GM21515 (cell line): ENCODE results near the gene THAP3.
"Not testable (repeated sequence)": the region's sequence is repeated elsewhere in the genome, so short reads cannot be mapped to it uniquely, and the experiment has no call there.

Source experiments
- ATAC-seq: cut with Tn5 transposase; IDR thresholded peaks from one replicate; pipeline ENCODE4 v1.9.1; 2021; ENCODE audit not compliant: unreplicated experiment

THAP3 gene

DNA sequence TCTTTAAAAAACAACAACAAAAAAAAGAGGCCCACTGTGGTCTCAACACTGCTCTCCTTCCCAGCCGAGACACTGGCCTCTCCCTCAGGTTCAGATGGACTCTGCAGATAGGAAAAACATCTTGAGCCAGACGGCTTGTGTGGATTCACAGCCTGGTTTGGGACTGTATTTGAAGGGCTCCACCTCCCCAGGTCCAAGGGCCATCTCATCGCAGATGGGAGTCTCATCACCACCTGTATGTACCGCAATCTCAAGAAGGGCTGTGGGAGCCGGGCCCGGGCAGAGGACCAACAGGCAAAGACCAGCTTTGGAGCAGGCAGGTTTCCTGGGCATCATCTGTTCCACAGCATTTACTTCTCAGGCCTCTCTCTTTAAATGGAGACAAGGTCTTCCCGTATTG, 34.6 kb upstream of the THAP3 start:
- ATAC-seq: no peak

DNA sequence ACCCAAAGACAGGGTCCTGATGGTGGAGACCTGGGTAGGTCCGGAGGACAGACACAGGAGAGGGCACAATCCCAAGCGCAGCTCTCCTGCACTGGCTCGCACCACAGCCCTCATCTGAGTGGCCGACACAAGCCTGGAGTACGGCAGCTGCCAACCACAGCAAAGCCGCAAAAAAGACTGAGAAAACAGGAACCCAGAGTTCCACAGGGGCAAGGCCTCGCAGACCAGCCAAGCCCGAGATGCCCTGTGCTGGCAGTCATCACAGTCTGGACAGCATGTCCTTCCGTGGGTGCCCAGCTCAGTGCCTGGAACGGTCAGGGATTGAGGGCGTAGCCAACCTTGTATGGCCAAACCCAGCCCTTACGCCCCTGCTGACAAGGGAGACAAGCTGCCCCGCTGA, 33.4 kb upstream of the THAP3 start:
- ATAC-seq: no peak

DNA sequence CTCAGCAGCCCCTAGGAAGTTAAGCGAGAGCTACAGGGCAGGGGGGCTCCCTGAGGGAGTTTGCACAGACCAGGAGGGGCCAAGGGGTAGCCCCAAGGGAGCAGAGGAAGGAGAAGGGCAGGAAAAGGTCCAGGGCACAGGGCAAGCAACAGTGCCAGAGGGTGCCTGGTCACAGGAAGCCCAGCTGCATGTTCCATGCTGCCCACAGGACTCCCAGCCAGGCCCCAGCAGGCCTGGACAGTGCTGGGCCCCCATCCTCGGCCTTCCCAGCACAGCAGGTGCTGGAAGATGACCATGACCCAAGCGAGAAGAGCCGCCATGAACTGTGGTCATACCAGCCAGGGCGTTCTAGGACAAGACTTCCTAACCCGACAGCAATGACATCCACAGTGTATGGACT, 33.0 kb upstream of the THAP3 start:
- no peak for ATAC-seq

DNA sequence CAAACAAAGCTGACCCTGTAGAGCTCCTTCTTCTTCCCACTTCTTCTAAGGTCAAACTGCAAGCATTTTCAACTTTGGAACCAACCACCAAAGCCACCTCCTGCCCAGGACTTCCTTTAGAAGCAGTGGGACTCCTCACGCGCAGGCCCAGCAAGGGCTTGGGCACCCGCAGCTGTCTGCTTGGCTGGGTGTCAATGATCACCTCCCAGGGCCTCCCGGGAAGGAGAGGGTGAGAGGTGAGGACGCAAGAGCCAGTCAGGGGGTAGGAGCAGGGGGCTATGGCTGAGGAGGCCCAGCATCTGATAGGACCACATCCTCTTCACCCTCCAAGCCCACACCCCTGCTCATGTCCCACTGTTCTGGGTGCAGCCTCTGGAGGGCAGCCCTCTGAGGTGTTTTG, 32.2 kb upstream of the THAP3 start:
- no peak for ATAC-seq

GRCh38 chr1:6592865-6593593, 31.6 kb upstream of the THAP3 start:
- ATAC-seq: no peak

GRCh38 chr1:6593810-6594209, 30.9 kb upstream of the THAP3 start:
- ATAC-seq: no peak

DNA sequence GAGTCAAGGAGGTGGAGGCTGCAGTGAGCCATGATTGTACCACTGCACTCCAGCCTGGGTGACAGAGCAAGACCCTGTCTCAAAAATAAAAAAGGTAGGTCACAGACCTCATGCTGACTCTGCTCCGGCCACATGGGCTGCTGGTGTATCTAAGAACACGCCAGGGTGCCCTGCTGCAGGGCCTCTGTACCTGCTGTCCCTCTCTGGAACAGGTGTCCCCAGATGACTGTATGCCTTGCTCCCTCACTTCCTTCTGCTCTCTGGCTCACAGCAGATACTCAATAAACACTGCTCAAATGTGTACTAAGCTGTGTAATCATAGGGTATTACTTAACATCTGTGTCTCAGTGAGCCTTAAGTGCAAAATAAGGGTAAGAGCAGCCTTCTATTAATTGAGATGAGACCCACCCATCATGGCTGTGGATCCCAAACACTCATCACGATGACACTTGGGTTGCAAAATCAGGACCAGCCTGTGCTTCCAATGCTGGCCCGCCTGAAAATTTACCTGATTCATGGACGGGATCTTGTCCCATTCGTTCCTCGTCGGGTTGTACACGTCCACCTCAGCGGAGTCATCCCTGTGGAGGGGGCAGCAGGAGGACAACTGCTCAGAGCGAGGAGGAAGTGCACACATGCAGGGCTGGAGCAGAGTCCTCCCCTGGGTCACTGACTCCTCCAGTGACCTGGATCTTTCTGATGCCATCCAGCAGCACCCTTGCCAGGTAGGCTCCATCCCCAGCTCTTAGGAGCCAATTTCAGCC, 29.5 kb upstream of the THAP3 start:
- ATAC-seq: no peak

GRCh38 chr1:6596351-6596750, 28.3 kb upstream of the THAP3 start:
- no peak for ATAC-seq

GRCh38 chr1:6596886-6597776, 27.5 kb upstream of the THAP3 start:
- no peak for ATAC-seq

- no peak for ATAC-seq
Measured at GRCh38 chr1:6597777-6598131, 26.9 kb upstream of the THAP3 start.

DNA sequence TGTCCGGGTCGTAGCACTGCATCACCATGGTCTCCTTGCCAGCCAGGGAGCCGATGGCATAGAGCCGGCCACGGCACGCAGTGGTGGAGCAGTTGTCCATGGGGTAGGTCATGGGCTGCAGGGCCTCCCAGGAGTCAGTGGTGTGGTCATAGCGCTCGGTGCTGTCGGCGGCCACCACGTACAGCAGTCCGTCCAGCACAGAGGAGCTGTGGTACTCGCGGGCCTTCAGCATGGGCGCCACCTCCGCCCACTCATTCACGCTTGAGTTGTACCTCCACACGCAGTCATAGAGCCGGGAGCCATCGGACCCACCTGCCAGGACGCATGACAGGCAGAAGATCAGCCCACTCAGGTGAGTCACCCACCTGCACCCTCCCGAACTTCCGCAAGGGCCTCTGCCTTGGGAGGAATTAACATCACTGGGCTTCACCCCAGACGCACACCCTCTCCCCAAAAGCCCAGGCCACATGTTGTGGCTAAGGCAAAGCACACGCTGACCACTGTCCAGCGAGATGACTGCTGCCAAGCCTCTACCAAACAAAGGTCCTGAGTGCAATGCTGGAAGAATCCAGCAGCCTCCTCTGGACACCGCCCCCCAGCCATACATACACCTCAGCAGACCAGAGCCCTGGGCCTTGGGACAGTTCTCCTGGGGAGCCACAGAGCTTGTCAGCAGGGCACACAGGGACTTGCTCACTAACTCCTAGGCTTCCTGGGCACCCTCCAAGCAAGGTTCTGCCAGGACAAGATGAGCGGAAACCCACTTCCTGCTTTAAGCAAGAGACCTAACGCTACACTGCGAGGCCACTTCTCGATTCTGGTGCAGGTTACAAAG, 25.3 kb upstream of the THAP3 start:
- ATAC-seq: no peak

DNA sequence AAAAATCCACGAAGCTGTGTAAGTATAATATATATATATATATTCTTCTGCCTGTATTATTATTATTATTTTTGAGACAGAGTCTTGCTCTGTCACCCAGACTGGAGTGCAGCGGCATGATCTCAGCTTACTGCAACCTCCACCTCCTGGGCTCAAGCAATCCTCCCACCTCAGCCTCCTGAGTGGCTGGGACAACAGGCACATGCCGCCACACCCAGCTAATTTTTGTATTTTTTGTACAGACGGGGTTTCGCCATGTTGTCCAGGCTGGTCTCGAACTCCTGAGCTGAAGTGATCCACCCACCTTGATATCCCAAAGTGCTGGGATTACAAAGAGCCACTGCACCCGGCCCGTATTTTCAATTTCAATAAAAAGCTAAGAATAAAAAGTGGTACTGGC, 24.7 kb upstream of the THAP3 start:
- not testable (repeated sequence) for ATAC-seq

- no peak for ATAC-seq
Measured at GRCh38 chr1:6600410-6601048, 24.1 kb upstream of the THAP3 start.

DNA sequence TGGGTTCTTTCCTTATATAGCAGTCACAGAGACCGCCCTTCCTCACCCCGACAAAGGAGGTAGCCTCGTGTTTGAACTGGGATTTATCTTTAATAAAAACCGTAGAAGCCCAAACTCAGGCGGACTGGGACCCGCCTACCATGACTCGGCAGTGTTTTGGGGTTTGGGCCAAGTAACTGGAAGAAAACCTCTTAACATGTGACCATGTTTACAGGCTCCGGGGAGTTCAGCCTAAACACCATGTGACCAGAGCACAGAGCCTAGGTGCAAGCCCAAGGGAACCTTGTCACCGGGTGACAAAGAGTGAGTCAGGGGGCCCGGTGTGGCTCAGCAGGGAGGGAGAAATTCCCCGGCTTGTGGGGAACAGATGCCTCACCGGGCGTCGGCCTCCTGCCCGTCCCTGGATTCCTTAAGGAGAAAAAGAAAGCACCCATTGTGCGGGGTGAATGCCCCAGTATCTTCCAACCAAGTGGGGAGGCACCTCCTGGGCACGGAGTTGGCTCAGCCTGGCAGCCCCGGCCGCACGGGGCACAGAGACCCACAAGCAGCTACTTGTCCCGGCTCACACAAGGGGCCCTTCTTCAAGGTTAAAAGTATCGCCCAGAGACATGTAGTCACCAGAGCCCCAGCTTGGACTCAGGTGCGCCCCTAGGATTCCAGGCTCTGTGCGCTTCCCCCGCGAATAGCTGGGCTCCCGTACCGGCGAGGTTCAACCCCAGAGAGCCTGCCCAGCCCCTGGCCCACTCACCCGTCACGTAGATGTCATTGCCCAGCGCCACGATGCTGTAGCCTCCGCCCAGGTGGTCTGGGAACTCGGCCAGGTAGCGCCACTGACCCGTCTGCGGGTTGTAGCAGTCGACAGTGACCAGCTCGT, 23.4 kb upstream of the THAP3 start:
- ATAC-seq: no peak

DNA sequence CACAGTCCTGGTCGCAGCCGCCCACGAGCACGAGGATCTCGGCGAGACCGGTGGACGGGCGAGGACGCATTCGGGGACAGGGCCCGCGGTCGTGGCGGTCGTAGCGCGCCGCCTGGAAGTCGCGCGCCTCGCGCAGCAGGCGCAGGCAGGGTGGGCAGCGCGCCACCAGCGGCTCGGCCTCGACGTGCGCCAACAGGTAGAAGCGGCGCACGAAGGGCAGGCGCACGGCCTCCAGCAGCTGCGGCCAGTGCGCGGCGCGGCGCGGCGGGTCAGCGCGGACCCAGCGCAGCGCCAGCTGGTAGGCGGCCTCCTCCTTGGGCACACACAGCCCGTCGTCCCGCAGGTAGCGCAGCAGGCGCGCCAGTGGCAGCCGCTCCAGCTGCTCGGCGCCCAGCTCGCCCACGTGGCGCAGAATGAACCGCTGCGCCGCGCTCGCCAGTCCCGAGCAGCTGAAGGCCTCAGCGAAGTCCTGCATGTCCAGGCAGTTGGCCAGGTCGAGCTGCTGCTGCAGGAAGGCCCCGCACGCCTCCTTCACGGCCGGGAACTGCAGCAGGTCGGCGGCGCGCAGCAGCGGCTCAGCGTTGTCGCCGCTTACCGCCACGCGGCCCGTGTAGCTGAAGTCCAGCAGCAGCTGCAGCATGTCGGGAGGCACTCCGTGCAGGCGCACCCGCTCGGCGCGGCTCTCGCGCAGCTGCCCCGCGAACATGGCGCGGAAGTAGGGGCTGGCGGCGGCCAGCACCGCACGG, 22.6 kb upstream of the THAP3 start:
- ATAC-seq: peak; percentile 9

- peak; percentile 51 for ATAC-seq
Measured at GRCh38 chr1:6602669-6603237, 21.9 kb upstream of the THAP3 start, which contains the start of gene KLHL21. KLHL21 (minus strand) TSS chr1:6602869; CDS start chr1:6602817, 52 bp downstream.

GRCh38 chr1:6603238-6603914, 21.3 kb upstream of the THAP3 start:
- peak; percentile 25 for ATAC-seq
